Limb (tissue), 2 donors: Measurements from ENCODE around the gene METTL25B.
A peak's percentile ranks its signal among the peaks of the same experiment; 100 is the strongest.

Experiments
- DNase-seq, 2 donors: peaks; one replicate each; pipeline ENCODE4 v3.0.0-alpha.2; 2016; ENCODE audit errors: extremely low spot score in 2 of 2

METTL25B gene

DNA sequence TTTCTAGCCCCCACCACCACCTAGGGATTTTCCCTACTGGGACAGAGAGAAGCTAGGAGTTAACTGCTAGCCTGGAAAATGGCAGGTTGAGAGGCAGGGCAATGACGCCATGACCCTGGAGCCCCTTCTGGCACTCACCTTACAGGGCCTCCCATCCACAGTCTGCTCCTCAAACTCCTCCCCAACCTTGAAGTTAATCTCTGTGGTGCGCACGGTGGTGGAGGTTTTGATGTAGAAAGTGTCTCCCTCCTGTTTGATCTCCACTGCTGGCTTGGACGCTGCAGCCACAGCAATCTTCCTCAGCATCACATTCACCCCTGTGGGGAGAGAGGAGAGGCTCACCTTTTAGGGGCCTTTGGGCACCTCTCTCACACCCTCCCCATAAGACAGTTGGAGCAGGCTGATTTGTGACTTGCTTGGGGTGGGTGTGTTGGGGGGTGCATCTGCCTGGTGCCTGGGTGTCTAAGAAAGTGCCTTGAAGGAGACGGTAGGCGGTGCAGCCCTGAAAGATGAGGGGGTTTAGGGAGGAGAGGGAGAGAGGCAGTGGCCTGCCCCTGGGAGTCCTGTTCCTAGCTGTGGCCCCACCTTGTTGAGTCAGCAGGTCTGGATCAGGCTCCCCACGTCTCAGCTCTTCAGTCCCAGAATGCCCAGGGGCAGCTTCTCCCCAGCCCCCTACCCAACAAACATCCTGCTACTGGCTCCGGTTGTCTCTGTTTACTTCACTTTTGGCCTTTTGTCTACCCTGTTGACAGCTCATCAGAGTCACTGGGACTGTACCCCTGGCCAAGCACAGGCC is 27.3 kb upstream of the METTL25B start:
- no peak for DNase-seq

- no peak for DNase-seq
These were observed 24.9 kb upstream of the METTL25B start for GRCh38 chr1:156703336-156703735.

- no peak for DNase-seq
These were observed 24.5 kb upstream of the METTL25B start for GRCh38 chr1:156703741-156704140.

- DNase-seq: no peak
These were observed 24.0 kb upstream of the METTL25B start for GRCh38 chr1:156704166-156704711.

DNA sequence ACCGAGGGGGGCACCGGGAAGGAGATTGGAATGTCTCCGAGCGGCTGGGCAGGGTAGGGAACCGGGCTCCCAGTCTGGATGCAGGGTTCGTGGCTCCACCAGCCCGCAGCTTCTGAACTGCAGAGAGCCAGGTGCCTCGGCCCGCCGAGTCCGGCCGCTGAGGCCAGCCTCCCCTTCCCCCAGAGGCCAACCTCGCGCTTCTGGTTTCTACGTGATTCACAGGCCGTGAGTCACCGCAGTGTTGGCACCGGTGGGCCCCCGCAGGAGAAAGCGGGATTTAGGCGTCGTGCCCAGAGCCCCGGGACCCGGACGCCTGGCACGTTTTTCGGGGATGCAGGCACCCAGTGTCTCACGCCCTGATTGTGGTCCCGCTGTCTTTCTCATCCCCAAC is 23.3 kb upstream of the METTL25B start:
- peak in 1 of 2 donors; percentile 61 for DNase-seq

DNA sequence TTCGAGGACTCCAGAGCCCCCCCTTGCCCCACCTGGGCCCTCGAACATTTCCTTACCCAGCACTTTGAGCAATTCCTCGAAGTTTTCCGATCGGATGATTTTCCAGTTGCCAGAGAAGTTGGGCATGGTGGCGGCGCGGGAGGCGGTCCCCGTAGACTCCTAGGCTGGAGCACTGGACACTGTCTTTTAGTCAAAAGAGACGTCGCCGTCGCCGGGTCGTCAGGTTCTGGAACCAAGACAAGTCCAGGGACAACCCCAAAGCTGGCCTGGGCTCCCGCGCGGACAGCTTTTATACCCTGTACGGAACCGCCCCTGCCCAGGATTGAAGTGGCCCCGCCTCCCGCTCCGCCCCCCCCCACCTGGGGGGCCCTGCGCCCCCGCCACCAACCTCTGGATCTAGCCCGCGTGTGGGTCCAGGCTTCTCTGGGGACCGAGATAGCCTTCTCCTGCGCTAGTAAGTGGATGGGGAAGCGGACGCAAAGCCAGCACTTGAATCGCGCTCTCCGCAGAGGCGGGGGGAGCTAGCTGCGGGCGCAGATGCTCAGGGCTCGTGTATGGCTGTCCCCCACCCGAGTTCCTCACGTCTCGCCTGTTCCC is 22.9 kb upstream of the METTL25B start, which contains the start of gene CRABP2:
TSS of gene CRABP2 (minus strand) at position 263 of the 597 bp plus-strand sequence. CDS start at position 126, 137 bp downstream.
- DNase-seq: no peak

GRCh38 chr1:156705918-156706656 is 22.2 kb upstream of the METTL25B start:
- peak; percentile 79 to 91 for DNase-seq

DNA sequence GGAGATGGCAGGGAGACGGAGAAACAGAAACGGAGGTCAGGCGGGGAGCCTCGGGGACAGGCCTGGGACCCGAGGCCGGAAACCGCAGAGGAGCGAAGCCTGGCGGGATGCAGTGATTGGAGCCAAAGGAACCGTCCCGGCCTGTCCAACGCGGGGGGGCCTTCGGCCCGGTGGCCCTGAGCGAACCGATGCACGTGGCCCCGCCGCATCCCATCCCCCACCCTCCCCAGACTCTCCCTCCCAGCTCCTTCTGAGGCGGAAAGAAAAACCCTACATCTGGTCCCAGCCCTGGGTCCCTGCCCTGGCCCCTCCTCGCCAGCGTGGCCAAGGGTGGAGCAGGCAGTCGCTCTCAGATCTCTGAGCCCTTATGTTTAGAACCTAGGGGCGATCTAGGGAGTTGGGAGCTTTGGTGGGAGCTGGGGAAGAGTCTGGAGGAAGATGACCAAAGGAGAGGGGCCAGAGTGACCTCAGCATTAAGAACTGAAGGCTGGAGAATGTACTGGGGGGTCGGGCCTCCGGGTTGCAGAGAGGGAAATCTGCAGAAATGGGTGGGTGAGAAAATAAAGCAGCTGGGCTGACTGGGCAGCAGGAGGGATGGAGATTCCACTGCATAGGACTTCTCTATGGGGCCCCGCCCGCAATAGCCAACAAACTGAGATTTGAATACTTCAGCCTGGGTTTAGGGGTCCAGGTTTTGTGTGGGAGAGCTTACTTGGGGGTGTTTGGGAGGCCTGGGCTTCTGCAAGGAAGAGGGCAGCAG is 21.4 kb upstream of the METTL25B start:
- peak; percentile 77 to 82 for DNase-seq

DNA sequence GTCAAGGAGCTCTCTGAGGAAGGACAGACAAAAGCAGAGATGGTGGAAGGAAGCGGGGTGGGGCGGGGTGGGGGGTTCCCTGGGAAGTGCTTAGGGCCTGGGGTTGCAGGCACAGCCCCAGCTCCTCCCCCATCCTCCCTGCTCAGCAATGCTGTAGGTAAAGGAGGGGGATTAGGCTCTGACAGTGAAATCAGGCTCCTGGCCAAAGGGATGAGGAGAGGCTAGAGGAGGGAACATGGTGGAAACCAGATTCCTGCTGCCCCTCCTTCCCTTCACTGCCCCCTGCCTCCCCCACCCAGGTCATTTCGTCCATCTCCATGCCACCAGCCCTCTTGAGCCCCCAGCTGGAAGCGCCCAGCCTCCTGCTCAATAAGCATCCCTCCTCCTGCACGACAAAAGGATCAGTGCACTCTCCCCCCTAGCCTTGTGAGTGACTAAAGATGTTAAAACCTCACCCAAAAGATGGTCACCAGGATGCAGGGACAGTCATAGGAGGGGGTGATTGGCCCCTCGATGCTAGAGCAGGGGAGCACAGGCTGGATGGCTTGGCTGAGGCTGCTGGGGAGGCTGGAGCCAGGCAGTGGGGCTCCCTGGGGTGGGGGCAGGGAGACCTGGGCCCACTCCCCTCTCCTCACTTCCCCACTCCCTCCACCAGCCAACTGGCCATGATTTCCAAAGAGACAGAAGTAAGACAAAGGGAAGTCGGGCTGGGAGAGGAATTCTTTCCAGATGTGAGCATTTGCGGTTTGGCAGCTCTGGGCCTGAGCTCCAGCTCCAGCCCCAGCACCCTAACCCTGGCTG is 20.7 kb upstream of the METTL25B start:
- peak; percentile 74 to 83 for DNase-seq

GRCh38 chr1:156708218-156708661 is 20.0 kb upstream of the METTL25B start:
- DNase-seq: peak in 1 of 2 donors; percentile 48

DNA sequence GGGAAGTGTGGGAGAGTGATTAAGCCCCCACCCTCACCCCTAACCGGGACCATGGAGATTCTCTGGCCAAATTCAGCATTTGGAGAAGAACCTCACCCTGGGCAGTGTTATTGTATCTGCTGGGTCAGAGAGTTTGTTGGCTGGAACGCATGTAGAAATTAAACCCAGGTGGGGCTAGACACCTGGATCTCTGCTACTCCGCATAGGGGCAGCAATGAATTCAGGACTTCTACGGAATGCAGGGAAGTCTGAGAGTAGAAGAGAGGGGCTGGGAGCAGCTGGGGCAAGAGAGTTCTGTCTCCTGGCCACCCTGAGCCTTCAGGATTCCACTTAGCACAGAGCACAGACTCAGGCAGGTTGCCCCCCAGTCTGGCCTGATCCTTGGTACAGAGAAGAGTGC is 19.2 kb upstream of the METTL25B start:
- DNase-seq: no peak

- DNase-seq: peak; percentile 64 to 67
These were observed 18.3 kb upstream of the METTL25B start for GRCh38 chr1:156709757-156710489.

DNA sequence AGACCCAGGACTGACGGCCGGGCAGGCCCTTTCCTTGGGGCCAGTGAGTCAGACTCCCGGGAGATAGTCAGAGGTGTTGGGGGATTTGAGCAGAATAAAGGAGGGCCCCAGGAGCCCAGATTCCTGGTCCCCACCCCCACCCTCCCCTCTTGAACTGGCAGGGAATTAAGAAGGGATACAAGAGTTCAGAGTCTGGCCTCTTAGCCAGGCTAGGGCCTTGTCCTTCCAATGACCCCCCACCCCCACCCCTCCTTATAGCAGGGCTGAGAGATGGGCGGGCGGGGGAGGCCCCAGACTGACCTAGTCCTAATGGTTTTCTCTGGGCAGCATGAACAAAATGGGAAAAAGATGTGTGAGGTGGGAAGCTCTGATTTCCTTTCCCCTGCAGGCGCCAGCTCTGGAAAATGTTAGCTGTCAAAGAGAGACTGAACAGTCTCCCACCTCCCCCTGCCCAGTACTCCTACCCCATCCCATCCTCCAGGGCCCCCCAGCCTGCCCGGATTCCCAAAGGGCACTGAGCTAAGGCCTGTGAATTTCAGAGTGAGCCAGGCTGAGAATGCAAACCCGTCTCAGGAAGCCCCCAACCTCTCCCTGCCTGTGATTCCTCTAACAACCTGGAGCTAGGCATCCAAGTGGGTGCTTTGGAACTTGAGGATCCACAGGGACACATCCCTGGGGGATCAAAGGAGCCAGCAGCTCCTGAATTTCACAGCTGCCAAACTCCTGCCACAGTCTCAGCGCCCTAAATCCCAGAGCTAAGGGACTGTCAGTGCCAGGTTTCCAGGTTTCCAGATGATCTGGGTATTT is 17.1 kb upstream of the METTL25B start:
- DNase-seq: peak; percentile 31 to 51

- DNase-seq: no peak
These were observed 15.6 kb upstream of the METTL25B start for GRCh38 chr1:156712626-156713025.

DNA sequence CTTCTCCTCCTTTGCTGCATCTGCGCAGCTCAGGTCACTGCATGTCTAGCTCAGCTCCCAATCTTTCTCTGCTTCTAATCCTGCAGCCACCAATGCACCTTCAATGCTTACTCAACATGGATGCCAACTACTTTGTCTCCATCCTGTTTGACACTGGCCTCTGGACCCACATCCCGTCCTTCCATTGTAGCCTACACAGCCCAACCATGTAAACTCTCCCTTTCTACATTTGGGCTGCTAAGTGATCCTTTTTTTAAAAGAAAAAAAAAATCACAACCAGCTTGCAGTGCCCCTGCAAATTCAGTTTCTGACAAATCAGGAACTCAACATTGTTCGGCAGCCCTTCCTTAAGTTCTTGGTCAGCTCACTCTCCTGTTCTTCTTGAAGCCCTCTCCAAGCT is 13.4 kb upstream of the METTL25B start:
- DNase-seq: no peak

GRCh38 chr1:156717351-156717750 is 10.9 kb upstream of the METTL25B start:
- DNase-seq: no peak

GRCh38 chr1:156721131-156721530 is 7.1 kb upstream of the METTL25B start:
- no peak for DNase-seq

GRCh38 chr1:156721535-156721934 is 6.7 kb upstream of the METTL25B start:
- no peak for DNase-seq
